ENCODE measurements around the gene UBE2Q2.

GRCh38 chr15:75943713-75944215, 100.5 kb downstream of the UBE2Q2 start:
- no peak for TF ChIP-seq TAF1 (IDR thresholded peaks at IDR 0.05; ENCODE audit: low read depth)
- TF ChIP-seq EZH2 (IDR thresholded peaks at IDR 0.05; ENCODE audit: borderline replicate concordance, insufficient read depth, low read length, poor library complexity, severe bottlenecking): no peak
- no peak for TF ChIP-seq CTCF (IDR thresholded peaks at IDR 0.05; ENCODE audit: poor library complexity, severe bottlenecking)
- TF ChIP-seq RAD21 (conservative IDR thresholded peaks at IDR 0.05): no peak
